ENCODE measurements around the gene MPPE1. TPM values are rescaled to one million over a fixed set of nuclear protein-coding genes. Genes with fewer than 3 reads are reported as not detected.

The MPPE1 gene
- total RNA-seq, 1 donor from 2014 or later: 29.4 TPM

DNA sequence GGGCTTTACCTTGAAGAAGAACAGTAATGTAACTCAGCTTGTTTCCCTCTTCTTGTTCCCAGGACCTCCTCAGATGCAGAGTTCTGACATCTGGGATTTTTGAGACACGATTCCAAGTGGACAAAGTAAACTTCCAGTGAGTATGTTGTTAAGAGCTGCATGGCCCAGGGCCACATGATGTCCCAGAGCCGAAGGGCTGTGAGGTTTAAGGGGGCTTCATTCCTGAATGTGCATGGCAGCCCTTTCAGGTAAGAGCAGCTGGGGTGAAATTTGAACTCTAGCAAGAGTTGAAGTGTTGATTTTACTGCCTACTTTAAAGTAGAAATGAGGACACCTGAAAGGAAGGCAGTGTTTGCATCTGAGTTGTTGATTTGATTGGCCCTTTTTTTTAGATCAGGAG, 43.6 kb downstream of the MPPE1 start:
- Mint-ChIP-seq H3K36me3 (ENCODE audit: low read depth, unreplicated experiment) (no peaks in the 10 kb centered on the region), H3K27ac (ENCODE audit: unreplicated experiment) (no peak overlapping the region), H3K4me3 (ENCODE audit: unreplicated experiment) (no peak overlapping the region), H3K9me3 (ENCODE audit: unreplicated experiment) (no peaks in the 10 kb centered on the region), H3K27me3 (ENCODE audit: low read depth, unreplicated experiment) (peaks cover 6% of the 10 kb centered on the region), H3K4me1 (ENCODE audit: low read depth, unreplicated experiment) (peaks cover 16% of the 10 kb centered on the region)
- H4K20me1 ChIP-seq (ENCODE audit: insufficient read depth, low read length): no peaks in the 10 kb centered on the region
- H3K27ac ChIP-seq (ENCODE audit: low read depth, low read length): no peak overlapping the region
- FAIRE-seq (no peak), DNase-seq (ENCODE audit: low read depth) (no peak)
- no peaks in the 10 kb centered on the region for H3K79me2 ChIP-seq (ENCODE audit: insufficient read depth, low read length)
- H3K9me3 ChIP-seq (ENCODE audit: insufficient read depth, low read depth, low read length): no peaks in the 10 kb centered on the region
- no peak overlapping the region for H3K9ac ChIP-seq (ENCODE audit: low read length)
- H3K36me3 ChIP-seq (ENCODE audit: insufficient read depth, low read length): no peaks in the 10 kb centered on the region
- no peak overlapping the region for H2AFZ ChIP-seq (ENCODE audit: low read depth, low read length)
- no peak overlapping the region for H3K4me2 ChIP-seq (ENCODE audit: low read length)
- no peaks in the 10 kb centered on the region for H3K27me3 ChIP-seq (ENCODE audit: insufficient read depth, low read length)
- TF ChIP-seq, protein P1, sequence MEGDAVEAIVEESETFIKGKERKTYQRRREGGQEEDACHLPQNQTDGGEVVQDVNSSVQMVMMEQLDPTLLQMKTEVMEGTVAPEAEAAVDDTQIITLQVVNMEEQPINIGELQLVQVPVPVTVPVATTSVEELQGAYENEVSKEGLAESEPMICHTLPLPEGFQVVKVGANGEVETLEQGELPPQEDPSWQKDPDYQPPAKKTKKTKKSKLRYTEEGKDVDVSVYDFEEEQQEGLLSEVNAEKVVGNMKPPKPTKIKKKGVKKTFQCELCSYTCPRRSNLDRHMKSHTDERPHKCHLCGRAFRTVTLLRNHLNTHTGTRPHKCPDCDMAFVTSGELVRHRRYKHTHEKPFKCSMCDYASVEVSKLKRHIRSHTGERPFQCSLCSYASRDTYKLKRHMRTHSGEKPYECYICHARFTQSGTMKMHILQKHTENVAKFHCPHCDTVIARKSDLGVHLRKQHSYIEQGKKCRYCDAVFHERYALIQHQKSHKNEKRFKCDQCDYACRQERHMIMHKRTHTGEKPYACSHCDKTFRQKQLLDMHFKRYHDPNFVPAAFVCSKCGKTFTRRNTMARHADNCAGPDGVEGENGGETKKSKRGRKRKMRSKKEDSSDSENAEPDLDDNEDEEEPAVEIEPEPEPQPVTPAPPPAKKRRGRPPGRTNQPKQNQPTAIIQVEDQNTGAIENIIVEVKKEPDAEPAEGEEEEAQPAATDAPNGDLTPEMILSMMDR (IDR thresholded peaks at IDR 0.05; ENCODE audit: insufficient read depth, low read depth, low read length): no peak
- TF ChIP-seq EZH2 (IDR thresholded peaks at IDR 0.05; ENCODE audit: insufficient read depth, low read length): no peak
- no peak overlapping the region for H3K4me3 ChIP-seq (ENCODE audit: insufficient read depth, low read depth, low read length)
- peaks cover 8% of the 10 kb centered on the region for H3K4me1 ChIP-seq (ENCODE audit: insufficient read depth, low read length)

DNA sequence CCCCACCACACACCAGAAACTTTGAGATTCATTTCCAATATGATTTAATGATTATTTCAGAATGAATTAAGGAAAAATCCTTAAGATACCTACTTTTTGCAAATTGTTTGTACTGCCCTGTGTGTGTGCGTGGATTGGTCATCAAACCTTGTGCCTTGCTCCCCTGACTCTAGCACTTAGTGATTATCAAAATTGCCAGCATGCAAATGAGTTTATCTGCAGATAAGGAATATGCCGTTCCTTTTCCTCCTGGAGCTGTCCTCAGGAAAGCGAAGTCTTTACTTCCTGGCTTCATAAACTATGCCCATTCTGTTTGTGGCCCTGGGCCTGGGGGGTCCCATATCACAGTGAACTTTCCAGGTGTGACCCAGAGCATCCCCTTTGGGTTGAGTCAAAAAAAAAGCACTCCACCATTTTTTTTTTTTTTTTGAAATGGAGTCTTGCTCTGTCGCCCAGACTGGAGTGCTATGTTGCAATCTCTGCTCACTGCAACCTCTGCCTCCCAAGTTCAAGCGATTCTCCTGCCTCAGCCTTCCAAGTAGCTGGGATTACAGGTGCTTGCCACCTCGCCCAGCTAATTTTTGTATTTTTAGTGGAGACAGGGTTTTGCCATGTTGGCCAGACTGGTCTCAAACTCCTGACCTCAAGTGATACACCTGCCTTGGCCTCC, 45.5 kb downstream of the MPPE1 start:
- Histone ChIP-seq H3K4me2 (ENCODE audit: low read length) (no peak overlapping the region), H2AFZ (ENCODE audit: low read depth, low read length) (no peak overlapping the region), H3K27me3 (ENCODE audit: insufficient read depth, low read length) (no peaks in the 10 kb centered on the region), H3K9ac (ENCODE audit: low read length) (no peak overlapping the region), H3K9me3 (ENCODE audit: insufficient read depth, low read depth, low read length) (no peaks in the 10 kb centered on the region), H3K36me3 (ENCODE audit: insufficient read depth, low read length) (no peaks in the 10 kb centered on the region), H3K79me2 (ENCODE audit: insufficient read depth, low read length) (no peaks in the 10 kb centered on the region), H3K27ac (ENCODE audit: low read depth, low read length) (no peak overlapping the region), H3K4me1 (ENCODE audit: insufficient read depth, low read length) (peaks cover 26% of the 10 kb centered on the region), H3K4me3 (ENCODE audit: insufficient read depth, low read depth, low read length) (no peak overlapping the region), H4K20me1 (ENCODE audit: insufficient read depth, low read length) (no peaks in the 10 kb centered on the region)
- no peak for DNase-seq (ENCODE audit: low read depth)
- no peaks in the 10 kb centered on the region for H3K36me3 Mint-ChIP-seq (ENCODE audit: low read depth, unreplicated experiment)
- peaks cover 6% of the 10 kb centered on the region for H3K27me3 Mint-ChIP-seq (ENCODE audit: low read depth, unreplicated experiment)
- H3K27ac Mint-ChIP-seq (ENCODE audit: unreplicated experiment): no peak overlapping the region
- H3K9me3 Mint-ChIP-seq (ENCODE audit: unreplicated experiment): no peaks in the 10 kb centered on the region
- H3K4me1 Mint-ChIP-seq (ENCODE audit: low read depth, unreplicated experiment): peaks cover 34% of the 10 kb centered on the region
- H3K4me3 Mint-ChIP-seq (ENCODE audit: unreplicated experiment): no peak overlapping the region
- TF ChIP-seq EZH2 (IDR thresholded peaks at IDR 0.05; ENCODE audit: insufficient read depth, low read length): no peak
- TF ChIP-seq, protein P1 (IDR thresholded peaks at IDR 0.05; ENCODE audit: insufficient read depth, low read depth, low read length): no peak
- FAIRE-seq: no peak

DNA sequence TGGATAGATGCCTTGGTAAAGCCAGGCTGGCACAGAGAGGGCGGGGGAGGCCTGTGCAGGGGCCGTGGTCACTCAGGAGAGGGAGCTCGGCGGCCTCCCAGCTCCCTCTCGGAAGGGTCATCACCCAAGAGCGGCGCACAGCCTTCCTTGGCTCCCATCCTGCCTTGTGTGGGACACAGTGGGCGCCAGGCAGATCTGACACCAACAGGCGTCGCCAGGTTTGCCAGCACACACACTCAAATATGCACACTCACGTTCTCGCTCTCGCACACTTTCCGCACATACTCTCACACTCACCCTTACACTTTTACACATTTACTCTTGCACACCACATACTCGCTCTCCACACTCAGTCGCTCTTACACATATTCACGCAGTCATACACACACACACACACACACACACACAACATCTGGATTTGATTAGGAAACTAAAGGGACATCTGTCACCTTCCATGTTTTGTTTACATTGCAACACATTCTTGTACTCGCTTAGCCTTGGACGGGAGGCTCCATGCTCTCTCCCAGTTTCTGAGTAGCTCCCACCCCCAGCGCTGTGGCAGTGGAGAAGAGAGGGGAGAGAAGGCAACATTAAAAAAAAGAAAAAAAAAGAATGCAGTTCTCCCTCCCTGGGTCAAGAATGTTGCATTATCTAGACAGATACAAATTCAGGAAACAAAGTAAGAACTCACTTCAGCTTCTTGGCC, 46.4 kb downstream of the MPPE1 start:
- Mint-ChIP-seq H3K27me3 (ENCODE audit: low read depth, unreplicated experiment) (peaks cover 6% of the 10 kb centered on the region), H3K9me3 (ENCODE audit: unreplicated experiment) (no peaks in the 10 kb centered on the region), H3K4me3 (ENCODE audit: unreplicated experiment) (no peak overlapping the region), H3K4me1 (ENCODE audit: low read depth, unreplicated experiment) (peaks cover 40% of the 10 kb centered on the region), H3K27ac (ENCODE audit: unreplicated experiment) (no peak overlapping the region), H3K36me3 (ENCODE audit: low read depth, unreplicated experiment) (no peaks in the 10 kb centered on the region)
- H3K4me3 ChIP-seq (ENCODE audit: insufficient read depth, low read depth, low read length): no peak overlapping the region
- H3K27me3 ChIP-seq (ENCODE audit: insufficient read depth, low read length): no peaks in the 10 kb centered on the region
- H4K20me1 ChIP-seq (ENCODE audit: insufficient read depth, low read length): no peaks in the 10 kb centered on the region
- no peak overlapping the region for H3K9ac ChIP-seq (ENCODE audit: low read length)
- TF ChIP-seq, protein P1 (IDR thresholded peaks at IDR 0.05; ENCODE audit: insufficient read depth, low read depth, low read length): no peak
- TF ChIP-seq EZH2 (IDR thresholded peaks at IDR 0.05; ENCODE audit: insufficient read depth, low read length): no peak
- FAIRE-seq: no peak
- H3K9me3 ChIP-seq (ENCODE audit: insufficient read depth, low read depth, low read length): no peaks in the 10 kb centered on the region
- no peak overlapping the region for H3K27ac ChIP-seq (ENCODE audit: low read depth, low read length)
- peaks cover 32% of the 10 kb centered on the region for H3K4me1 ChIP-seq (ENCODE audit: insufficient read depth, low read length)
- H3K4me2 ChIP-seq (ENCODE audit: low read length): no peak overlapping the region
- no peaks in the 10 kb centered on the region for H3K79me2 ChIP-seq (ENCODE audit: insufficient read depth, low read length)
- DNase-seq (ENCODE audit: low read depth): no peak
- no peaks in the 10 kb centered on the region for H3K36me3 ChIP-seq (ENCODE audit: insufficient read depth, low read length)
- no peak overlapping the region for H2AFZ ChIP-seq (ENCODE audit: low read depth, low read length)

Data from astrocyte (in vitro differentiated cells and primary cell).